Stimulated activated CD8-positive, alpha-beta memory T cell treated with anti-CD3 and anti-CD28 coated beads, Interleukin-4, amount 100 ng/mL, for 1 hour (primary cell): ENCODE results near the gene CRADD.
"Not testable (repeated sequence)": the region's sequence is repeated elsewhere in the genome, so short reads cannot be mapped to it uniquely, and the experiment has no call there.

ENCODE experiments used
- DNase-seq, 2 donors: peaks; one replicate each; pipeline ENCODE4 v3.0.0-alpha.2; 2020; ENCODE audit warnings: low read depth in 2 of 2, low spot score in 1 of 2

The CRADD gene

DNA sequence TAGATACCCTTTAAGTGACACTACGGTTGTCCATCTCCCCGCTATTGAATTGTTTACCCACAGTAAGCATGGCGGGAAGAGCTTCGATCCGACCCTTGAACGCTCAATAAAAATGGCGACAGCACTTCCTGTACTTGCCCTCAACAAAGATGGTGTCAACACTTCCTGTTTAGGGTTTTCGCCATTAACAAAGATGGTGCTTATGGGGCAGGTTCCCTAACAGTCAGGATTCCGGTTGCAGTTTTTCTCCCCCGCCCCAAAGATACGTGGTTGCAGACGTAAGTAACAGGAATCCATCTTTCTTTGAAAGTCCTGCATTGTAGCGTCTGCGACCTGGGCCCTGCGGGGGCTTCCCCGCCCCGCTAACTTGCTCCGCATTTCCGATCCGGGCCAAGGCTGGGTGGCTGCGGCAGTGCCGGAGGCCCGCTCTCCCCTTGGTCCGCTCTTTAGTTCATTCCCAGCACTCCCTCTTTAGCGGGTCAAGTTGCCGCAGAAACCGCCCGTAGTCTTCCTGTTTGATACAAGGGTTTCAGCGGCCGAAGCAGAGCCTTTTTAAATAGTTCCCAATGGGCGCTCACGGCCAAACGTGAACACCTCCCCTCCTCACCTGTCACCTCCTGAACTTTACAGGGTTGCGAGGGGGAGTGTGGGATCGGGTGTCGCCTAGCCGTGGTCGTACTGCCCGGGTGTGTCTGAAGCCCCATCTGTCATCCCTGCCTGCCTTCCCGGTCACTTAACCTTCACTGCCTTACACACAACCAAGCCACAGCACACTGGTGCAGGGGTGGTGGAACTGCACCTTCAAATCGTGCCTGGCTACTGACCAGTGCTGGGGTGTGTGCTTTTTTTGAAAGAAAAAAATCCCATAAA is at the start of gene CRADD:
Gene CRADD, plus strand, starts transcription at position 181 of the 870 bp plus-strand sequence.
- peak; percentile 56 to 74 for DNase-seq

DNA sequence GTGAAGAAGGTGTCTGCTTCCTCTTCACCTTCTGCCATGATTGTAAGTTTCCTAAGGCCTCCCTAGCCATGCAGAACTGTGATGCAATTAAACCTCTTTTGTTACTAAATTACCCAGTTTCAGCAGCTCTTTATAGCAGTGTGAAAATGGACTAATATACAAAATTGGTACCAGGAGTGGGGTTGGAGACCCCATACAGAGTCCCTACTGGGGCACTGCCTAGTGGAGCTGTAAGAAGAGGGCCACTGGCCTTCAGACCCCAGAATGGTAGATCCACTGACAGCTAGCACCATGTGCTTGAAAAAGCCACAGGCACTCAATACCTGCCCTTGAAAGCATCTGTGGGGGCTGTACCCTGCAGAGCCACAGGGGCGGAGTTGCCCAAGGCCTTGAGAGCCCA is 44.8 kb upstream of the CRADD start:
- DNase-seq, result no peak

DNA sequence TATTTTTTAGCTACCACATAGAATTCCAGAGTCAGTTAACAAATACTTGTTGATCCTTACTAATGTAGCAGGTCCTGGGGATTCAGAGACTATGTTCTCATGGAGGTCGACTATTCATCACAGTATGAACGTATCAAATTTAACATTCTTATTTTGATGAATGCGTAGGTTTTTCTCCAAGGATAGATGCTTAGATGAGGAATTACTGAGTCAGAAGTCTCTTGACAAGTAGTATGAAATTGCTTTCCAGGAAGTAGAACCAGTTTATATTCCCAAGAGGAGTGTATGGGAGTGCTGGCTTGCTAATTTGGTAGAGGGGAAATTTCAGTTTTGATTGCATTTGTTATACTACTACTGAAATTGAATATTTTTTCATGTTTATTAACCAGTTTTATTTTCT is 42.8 kb upstream of the CRADD start:
- DNase-seq, result no peak

DNA sequence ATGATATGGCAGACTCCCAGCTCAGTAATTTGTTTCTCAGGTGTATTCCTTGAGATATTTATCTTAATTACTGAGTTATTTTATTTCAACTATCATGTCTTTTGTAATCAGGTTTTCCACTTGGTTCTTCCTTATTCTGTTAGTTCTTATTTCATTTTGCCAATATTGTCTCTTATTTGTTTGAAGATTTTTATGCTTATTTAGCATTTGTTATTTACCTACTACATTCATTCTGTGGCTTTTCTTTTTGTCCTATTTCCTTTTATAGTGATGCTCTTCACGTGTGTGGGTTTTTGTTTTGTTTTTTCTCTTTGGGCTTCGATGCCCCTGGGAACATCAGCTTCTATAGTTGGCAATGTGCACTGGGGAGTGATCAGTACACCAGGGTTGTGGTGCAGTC is 40.5 kb upstream of the CRADD start:
- no peak for DNase-seq

DNA sequence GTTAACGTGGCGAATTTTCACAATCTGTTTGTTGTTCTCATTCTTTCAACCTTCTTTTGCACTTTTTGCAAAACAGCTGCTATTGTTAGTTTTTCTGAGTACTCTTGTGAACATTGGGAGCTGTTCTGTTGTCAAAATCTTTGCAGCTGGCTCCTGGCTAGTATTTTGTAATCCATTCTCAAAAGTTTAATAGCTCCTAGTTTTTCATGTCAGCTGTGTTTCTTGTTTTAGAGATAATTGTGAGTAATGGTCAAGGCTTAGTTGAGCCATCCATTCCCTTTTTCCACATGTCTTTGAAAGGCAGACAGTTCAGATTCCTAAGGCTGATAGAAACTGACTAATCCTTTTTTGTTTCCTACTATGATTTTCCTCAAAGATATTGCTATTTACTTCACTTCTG is 39.1 kb upstream of the CRADD start:
- DNase-seq, result no peak

DNA sequence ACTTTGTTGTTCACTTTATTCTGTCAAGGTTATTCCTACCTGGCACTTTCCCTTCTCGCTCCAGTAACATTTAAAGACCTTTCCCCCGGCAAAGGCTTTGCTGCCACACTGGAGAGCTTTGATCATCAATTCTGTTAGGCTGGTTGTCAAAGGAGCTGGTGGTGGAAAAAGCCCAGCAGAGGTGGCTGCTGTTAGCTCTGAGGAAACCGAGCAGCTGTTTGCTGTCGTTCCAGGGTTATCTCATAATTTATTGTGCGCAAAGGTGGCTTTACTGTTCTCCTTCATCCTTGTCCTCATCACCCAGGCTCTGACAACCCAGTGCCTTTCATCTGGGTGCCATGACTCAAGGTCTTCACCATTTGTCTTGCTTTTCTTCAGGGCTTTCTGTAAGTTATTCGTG is 38.2 kb upstream of the CRADD start:
- no peak for DNase-seq

DNA sequence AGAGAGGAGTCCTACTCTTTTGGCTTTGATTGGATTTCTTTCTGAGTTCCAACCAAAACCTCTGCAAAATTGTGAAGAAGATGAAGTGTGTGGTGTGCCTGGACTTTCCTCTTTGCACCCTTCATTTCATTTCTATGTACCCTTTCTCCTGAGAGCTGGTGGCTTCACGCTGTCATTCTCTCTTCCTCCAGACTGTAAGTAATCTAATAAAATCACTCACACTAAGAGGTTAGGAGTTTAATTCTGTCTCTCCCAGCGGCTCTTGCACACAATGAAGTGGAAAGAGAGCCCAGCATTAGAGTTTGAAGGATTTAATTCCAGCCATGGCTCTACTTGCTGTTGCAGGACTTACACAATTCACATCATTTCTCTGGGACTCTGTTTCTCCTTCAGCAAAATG is 37.8 kb upstream of the CRADD start:
- DNase-seq, result no peak

DNA sequence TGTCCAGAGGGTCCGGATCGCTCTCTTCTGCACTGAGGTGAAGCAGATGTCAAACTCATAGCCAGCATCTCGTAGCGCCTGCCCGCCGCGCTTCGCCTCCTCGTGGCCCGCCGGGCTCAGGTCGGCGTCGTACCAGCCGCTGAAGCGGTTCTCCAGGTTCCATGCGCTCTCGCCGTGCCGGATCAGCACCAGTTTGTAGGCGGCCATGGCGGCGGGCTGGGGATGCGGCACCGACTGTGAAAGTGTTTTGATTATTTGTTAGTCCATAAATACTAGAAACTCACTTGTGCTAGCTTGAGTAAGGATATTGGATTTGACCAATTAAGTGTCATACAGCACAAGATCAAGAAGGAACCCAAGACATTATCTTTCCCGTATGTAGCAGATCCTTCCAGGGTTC is 35.8 kb upstream of the CRADD start:
- DNase-seq, result not testable (repeated sequence)

DNA sequence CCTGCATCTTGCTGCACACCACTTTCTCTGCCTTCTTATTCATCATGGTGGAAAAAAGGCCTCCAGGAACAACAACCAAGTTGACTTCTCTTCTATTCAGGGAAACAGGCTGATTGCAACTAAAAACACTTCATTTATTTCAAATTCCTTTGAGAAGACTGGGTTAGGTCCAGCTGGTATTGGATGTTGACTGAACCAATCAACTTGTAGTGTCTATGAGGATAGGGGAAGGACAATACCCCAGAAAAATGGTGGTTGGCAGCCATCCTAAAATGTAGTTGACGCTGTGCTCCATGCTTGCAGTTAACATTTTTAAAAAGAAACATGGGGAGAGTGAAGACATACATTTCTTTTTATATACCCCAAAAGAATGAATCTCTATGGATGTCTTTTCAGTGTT is 34.4 kb upstream of the CRADD start:
- DNase-seq, result no peak

DNA sequence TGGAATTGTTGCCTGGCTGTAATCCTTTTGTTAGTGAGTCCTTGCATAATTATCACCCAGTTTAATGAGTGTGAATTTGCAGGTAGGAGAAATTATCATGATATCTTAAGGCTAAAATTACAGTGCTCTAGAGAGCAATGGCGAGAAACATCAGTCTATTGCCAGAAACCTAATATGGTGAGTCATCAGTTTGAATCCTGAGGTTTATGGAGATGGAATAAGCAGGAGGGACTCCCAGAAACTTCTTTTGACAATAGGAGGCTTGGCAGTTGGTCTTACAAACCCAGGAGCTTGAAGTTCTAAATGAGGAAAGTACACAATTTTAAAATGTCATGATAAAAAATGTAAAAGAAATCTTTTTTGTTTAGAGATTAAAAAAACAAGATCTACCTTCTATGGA is 31.5 kb upstream of the CRADD start:
- no peak for DNase-seq

DNA sequence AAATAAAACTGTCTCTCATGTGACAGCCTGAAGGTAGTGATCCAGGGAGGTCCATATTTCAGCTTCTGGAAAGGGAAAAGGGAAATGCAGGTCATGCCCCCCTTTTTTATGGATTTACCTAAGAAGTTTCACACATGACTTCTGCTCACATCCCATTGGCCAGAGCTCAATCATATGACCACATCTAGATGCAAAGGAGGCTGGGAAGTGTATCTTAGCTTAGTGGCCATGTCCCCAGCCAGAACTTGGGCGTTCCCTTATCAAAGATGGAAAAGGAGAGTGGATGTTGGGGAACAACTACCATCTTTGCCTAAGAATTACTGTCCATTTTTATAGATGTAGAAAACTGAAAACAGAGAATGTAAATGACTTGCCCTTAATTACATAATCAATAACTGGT is 26.5 kb upstream of the CRADD start:
- DNase-seq, result no peak

DNA sequence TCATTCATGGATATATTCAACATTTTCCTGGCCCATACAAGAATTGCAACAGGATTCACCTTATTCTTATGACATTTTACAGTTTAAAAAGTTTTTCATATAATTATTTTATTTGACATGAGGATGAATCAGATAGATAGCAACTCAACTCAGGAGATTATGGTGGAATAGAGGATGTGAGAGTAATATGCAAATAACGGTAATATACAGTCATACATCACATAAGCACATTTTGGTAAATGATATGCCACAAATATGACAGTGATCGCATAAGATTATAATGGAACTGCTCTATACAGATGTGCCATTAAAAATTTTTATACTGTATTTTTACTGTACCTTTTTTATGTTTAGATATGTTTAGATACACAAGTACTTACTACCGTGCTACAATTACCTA is 24.1 kb upstream of the CRADD start:
- DNase-seq, result no peak

DNA sequence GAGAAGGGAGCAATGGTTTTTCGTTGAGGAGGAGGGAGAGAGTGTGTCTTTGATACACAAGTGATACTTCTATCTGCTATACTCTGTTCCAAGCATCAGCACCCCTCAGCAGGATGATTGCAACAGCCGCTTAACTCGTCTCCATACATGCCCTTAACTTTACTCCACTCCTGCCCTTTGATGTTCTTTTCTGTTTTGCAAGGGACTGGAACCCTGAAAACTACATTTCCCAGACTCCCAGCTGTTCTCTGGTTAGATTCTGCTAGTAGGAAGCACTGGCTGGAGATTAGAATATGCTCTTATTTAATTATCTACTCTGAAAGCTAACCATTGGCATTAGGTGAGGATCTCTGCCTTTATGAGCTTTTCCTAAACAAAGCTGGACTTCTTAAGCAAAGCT is 23.5 kb upstream of the CRADD start:
- no peak for DNase-seq

DNA sequence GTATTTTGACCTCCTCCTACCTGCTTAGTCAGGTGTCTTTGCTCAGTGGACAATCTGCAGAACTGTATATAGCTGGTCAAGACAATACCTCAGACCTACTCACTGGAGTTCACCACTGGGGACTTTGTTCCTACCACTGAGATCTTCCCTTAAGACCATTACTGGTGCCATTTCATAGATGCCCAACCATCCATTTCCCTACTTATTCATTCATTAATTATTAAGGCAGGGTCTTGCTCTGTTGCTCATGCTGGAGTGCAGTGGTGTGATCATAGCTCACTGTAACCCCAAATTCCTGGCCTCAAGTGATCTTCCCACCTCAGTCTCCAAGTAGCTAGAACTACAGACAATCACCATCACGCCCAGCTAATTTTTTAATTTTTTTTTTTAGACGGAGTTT is 22.8 kb upstream of the CRADD start:
- no peak for DNase-seq

DNA sequence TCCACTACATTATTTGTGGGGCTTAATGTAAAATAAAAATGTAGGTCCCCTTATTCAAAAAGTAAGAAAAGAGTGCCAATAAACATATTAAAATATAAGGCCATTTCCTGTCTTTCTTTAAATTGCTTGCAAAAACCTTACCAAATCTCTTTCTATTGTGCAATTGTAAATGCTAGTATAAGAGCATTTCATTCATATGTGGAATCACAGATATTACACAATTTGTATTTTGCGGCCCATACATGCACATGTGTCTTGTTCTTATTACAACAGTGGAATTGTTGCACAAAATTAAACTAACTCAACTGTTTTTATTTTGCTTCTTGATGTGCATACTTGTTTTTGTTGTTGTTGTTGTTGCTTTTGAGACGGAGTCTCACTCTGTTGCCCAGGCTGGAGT is 20.1 kb upstream of the CRADD start:
- no peak for DNase-seq

DNA sequence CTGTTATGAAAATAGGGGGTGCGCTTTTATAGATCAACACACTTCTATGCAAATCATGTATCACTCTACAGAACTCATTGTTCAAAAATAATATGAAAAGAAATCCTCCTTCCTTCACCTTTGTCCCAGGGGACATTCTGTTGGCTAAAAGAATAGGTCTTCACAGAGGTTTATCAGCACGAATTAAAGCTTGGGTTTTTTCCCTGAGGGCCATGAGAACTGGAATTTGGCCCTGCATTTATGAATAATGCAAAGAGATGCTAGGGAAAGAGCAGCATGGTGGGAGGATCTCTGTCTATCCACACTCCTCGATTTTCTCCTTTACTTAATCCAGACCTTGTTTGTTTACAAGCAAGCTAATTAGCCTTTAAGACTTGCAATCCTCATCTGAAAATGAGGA is 16.2 kb upstream of the CRADD start:
- no peak for DNase-seq

DNA sequence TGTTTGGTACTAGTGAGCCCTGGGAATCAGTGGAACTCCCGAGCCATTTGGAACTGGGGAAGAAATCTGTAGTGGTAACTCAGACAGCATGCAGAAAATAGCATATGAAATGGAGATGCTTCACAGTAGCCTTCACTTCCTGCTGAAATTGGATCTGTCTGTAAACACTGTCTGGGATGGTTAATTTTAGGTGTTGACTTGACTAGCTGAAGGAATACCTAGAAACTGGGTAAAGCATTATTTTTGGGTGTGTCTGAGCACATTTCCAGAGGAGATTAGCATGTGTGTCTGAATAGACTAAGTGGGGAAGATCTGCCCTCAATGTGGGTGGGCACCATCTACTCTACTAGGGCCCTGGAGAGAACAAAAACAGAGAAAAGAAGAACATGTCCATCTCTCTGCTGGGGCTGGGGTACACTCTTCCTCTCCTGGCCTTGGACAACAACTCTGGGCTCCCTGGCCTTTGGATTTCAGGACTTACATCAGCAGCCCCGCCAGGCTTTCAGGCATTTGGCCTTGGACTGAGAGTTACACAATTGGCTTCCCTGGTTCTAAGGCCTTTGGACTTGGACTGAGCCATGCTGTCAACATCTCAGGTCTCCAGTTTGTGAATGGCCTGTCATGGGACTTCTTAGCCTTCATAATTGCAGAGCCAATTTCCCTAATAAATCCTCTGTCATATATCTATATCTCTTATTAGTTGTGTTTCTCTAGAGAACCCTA is 14.0 kb upstream of the CRADD start:
- DNase-seq, result no peak

DNA sequence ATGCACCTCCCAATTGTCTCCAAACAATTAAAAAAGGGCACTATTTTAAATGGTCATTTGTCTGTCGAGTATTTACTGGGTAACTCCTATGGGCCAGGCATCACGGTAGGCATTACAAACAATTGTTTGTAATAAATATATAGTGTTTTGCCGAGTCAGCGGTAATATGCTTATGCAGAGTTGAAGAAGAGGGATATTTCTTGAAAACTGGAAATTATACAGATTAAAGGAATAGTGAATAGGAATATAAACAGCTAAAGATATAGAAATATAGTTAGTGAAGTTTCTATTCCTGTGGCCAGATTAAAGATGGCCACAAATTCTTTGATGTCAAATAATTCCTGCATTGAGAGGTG is 13.5 kb upstream of the CRADD start:
- no peak for DNase-seq

DNA sequence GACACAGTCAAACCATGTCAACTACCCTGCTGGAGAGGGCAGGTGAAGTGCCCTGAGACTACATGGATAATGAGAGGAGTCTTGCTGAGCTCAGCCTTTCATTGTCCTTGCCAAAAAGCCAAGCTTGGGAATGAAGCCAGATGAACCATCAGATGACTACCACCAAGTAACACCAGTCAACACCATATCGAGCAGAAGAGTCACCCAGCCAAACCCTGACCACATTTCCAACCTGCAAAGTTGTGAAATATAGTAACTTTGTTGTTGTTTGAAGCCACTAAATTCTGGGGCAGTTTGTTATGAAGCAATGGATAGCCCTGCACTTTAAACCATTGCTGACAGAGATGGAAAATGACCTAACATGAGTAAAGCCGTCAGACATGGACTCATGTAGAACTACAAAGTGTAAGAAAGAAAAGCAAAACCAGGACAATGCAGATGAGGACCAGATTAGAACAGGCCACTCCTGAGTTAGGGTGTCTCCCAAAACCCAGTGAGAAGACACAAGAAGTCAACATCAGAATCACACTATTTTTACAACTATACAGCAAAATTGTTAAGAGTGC is 12.5 kb upstream of the CRADD start:
- no peak for DNase-seq

DNA sequence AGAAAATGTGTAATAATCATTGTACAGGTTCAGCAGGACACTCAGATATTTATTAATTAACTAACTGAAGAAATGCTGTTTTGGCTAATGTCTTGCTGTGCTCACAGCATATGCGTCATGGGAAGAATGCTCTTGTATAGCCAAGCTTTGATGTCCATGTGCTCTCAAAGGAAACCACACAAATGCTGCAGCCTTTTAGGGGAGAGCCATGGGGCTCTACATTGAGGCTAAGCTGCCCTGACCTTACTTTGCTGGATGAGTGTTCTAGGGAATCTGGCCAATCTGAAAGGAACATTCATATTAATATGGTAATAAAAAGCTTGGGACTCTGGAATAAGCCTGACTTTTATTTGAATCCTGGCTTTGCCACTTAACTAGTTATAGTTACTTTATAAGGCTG is 9.5 kb upstream of the CRADD start:
- DNase-seq, result no peak

DNA sequence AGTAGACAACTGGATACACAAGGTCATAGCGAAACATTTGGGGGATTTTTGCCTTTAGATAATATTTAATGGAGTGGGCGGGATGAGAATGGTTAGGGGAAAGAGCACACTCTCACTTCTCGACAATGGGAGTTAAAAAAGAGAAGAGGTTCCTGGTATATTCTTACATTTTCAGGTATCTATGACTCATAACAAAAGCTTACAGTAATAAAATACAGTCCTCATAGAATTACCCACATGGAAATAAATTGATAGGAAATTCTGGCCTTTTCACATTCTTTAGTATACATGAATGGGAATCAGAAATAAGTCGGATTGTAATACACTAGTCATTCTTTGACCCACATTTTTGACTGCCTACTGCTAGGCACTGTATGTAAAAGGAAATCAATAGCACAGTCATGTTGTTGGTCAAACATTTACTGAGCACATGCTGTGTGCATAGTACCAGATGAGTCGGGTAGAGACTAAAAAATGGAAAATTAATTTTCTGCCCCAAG is 8.2 kb upstream of the CRADD start:
- no peak for DNase-seq

DNA sequence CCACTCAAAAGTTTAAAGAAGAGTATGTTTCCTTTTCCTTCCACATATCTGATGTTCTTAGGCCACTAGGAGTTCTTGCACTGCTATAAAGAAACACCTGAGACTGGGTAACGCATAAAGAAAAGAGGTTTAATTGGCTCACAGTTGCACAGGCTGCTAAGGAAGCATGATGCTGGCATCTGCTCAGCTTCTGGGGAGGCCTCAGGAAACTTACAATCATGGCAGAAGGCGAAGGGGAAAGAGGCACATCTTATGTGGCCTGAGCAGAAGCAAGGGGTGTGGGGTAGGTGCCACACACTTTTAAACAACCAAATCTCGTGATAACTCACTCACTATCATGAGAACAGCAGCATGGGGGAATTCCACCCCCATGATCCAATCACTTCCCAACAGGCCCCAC is 7.7 kb upstream of the CRADD start:
- no peak for DNase-seq
